Effector CD4-positive, alpha-beta T cell (primary cell): ENCODE measurements around the gene PCBP3.
"Not testable (repeated sequence)": the region's sequence is repeated elsewhere in the genome, so short reads cannot be mapped to it uniquely, and the experiment has no call there.

Experiments
- DNase-seq: peaks from one replicate; pipeline ENCODE4 v3.0.0-alpha.2; 2020

PCBP3 gene

DNA sequence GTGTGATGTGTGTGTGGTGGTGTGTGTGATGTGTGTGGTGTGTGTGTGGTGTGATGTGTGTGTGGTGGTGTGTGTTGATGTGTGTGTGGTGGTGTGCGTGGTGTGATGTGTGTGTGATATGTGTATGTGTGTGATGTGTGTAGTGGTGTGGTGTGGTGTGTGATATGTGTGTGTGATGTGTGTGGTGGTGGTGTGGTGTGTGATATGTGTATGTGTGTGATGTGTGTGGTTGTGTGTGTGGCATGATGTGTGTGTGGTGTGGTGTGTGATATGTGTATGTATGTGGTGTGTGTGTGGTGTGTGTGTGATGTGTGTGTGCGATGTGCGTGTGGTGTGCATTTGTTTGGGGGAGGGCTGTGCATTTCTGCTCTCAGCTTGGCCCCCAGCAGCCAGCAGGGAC, 7.1 kb upstream of the PCBP3 start:
- no peak for DNase-seq

DNA sequence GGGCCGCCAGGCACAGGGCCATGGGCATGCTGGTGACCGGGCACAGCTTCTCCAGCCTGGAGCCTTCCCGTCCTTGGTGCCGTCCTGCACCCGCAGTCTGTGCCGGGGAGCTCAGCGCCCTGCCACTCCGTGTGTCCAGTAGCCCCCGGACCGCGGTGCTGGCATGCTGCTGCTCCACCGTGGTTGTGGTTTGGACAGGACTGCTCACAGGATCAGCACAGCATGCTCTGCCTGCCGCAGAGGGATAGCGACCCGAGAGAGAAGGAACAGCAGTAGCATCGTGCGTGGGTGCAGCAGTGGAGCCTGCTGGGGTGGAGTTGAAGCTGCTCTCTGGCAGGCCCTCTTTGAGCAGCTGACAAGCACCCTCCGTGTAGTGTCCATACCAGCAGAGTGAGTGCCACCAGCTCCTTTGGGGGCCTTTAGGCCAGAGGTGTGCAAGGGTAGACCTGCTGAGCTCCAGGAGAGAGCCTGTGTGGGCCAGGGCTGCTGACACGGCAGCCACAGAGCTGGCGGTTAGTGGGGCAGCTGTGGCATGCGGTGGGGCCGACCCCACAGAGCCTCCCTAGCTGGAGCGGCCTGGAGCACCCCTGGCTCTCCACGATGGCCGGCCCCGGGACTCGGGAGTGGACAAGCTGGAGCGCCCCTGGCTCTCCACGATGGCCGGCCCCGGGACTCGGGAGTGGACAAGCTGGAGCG, 6.4 kb upstream of the PCBP3 start:
- DNase-seq = no peak

DNA sequence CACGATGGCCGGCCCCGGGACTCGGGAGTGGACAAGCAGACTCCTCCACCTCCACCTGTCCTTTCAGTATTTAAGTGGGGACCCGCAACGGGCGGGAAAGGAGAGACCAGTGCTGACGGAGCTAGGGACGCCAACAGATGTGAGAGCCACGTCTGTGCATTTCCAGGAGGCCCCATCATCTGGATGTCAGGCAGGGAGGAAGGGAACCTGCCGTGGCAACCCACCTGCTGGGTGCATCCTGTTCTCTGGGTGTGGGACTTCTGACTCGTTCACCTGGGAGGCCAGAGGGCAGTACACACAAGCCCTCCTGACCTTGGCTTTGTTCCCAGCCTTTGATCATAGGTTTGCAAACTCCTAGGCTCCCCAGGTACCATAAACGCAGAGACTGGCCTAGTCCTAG, 5.6 kb upstream of the PCBP3 start:
- DNase-seq = no peak

DNA sequence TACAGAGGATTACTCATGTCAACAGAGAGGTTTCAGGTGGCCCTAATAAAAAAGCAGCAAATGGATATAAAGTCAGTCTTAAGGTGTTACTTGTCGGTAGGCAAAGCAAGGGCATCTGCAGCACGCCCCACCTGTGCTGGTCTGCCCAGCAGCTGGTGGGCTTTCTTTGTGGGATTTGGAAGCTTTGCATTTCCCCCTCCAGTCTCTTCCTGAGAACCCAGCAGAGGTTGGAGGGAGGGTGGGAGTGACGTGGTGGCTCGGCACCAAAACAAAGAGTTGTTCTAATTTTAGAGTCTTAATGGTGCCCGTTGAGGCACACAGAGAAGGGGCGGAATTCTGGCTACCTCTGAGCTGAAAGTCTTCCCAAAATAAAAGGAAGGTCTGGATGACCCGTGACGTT, 4.8 kb upstream of the PCBP3 start:
- DNase-seq = no peak

DNA sequence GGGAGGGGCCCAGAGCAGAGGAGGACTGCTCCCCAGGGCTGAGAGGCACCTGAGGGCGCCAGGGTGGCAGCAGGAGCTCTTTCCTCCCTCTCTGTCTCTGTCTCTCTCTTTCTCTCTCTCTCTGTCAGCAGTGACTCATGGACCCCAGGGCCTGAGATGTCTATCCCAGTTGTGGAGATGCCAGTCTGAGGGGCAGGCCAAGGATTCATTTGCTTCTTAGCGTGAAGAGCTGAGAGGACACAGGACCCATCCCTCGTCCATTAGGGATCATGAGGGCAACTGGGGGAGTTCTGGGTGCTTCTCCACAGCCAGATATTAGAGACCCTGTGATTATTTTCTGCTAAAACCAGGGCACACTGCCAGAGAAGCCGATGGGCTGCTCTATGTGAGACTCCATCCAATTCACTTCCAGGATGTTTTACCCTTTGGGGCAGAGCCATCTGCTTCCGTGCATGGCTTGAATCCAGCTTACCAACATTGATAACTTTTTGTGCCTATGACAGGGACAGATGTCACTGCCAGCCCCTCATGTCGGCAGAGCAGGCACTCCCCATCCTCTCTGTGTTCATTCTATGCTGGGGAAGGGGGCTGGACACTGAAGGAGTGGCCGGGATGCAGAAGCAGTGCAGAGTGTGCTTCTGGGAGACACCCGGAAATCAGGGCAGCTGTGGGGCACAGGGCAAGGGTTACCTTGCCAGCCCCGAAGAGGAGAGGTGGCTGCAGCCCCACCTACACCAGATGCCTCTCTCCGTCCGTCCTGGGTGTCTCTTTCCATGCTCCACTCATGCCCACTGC, 4.1 kb upstream of the PCBP3 start:
- DNase-seq = no peak

DNA sequence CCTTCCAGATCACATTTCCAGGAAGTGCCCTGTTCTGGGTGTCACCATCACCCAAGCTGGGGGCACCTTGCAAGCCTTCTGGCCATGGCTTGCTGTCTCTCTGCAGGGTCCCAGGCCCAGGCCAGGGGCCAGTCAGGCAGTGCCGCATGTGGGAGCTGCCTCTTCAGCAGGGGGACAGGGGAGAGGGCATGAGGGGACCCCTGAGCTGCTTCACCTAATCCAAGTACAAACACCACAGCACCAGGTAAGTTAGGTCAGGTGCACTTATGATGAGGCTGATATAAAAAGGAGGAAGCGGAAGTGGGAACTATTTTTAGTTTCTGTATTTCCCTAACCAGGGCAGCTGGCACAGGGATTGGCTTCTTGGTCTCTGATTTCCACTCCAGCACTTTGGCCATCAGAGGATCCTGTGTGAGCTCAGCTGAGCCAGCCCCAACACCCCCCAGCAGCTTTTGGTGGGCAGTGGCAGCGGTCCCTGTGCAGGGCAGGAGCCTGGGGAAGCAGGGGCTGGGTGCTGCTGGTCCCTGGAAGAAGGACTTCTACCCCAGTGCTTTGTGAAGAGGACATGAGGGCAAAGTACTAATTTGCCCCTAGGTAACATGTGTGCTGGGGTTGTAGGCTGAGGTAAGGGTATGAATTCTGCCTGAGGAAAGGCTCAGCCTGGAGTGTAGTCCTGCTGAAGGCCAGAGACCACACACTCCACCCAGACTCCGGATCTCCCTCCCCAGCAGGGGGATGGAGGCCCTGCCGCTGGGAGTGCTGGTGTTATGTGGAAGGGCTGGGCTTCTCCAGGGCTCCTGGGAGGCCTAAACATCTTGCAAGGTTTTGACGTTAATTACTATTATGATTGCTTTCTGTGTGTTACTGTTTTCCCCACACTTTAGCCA, 3.3 kb upstream of the PCBP3 start:
- DNase-seq = no peak

DNA sequence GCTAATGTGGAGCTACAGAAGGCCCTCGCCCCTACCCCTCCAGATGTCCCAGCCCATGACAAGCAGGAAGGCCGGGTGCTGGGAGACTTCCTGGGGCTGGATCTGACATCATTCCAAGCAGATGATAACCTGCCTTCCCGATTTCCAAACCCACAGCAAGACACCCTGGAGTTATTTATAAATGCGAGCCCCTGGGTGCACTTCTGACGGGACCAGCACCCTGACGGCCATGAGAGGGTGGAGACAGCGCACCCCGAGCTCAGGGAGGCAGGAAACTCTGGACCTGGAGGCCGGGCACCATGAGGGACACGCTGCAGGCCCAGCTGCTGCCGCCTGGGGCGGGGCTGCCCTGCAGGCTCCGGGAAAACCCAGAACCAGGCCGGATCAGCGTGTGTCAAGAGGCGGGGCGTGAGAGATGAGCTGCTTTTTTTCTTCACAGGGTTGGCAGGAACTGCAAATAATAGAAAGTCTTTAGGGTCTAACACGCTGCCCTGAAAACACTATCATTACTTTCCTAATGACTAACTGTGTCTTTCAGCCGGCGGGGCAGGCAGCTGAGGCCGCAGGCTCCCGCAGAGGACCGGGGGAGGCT, 2.5 kb upstream of the PCBP3 start:
- no peak for DNase-seq

DNA sequence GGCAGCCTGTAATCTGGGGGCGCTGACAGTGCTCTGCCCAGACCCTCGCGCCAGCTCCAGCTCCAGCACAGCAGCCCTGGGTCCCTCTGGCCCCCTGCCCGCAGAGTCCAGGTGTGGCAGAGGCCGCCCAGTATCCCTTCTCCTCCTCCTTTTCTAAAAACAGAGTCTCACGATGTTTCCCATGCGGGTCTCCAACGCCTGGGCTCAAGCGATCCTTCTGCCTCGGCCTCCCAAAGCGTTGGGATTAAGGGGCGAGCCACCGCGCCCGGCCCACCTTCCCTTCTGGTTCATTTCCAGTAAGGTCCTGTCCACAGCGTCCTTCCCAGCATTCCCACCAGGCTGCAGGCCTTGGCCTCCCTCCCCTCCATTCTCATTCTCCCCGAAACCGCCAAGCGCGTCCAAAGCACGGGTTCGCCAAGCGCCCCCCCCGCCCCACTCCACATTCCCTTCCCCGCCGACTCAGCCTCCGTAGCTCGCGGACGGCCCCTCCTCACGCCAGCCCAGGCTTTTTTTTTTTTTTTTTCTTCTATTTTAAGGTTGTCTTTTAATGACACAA, 2.0 kb upstream of the PCBP3 start:
- no peak for DNase-seq

DNA sequence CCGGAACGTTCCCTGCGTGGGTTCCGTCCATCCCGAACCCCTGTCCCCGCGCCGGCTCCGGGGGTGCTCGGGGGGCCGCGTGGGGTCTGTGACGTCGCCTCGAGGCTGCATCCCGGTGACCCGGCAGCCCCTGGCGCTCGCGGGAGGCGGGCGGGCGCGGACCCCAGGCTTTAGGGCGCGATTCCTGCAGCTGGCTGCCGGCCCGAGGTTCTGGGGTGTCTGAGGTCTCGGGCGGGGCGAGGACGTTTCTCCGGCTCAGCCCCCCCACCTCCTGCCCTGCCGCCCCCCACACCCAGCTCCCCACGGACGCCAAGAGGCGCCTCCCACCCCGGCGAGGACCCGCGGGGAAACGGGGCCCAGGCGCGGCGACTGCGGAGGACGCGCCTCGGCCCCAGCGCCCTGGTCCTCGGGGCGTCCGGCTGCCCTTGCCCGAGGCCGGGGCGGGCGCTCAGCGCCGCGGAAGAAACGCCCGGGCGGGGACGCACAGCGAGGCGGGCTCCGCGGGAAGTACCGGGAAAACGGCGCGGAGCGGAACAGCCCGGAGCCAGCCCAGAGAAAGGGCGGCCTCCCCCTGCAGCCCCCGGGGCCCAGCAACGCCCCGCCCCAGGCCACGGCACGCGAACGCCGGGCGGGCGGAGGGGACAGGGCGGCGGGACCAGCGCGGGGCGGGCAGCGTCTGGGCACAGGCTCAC, 1.3 kb upstream of the PCBP3 start:
- no peak for DNase-seq

DNA sequence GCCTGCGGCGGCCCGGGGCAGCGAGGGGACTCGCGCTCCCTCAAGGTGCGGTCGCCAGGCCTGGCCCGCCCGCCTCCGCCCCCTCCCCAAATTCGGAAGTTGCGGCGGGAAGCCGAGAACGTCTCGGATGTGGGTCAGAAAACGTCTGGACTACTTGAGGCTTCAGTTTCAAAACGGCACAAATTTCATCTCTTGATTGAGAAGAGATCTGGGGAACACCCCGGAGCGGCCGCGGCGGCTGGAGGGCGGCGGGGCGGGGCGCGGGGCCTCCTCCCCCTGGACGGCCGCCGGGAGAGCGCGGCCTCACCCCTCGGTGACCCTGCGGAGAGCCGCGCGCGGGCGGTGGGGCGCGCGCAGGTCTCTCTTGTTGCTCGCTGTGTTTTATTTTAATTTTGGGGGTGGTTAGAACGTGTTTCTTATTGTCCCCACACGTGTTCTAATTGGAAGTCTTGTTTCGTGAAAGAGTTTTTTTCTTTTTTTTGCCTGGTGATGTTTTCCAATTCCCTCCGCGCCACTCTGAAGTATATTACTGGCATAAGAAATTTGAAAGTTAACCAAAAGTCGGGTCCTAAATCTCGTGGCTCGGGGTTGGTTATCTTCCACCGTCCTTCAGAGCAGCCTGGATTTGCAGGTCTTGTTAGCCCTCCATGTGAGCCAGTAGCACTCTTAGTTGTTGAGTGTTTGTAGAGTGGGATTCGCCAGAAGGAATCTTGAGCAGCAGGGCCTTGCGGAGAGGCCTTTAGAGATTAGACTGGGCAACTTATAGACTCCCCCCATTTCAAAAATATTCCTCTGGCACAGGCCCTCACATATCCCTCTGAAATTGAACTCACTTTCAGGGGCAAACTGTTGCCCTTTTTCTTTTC, 749 bp downstream of the PCBP3 start:
- no peak for DNase-seq

DNA sequence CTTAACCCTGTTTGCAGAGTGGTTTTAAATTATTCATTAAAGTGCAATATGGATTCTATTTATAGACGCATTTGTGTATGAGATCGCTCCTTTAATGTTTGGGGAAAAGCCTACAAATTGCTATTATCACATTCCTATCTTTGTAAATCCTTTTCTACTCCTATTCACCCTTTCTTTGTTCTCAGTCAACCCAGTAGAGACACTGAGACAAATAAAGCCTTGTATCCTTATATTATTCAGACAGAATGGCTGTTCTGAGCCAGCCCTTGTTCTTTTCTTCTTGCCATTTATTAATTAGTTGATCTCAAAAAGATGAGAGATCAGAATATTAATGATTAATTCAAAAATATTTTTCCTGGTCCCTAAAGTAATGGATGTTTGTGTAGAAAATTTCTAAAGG, 8.4 kb downstream of the PCBP3 start:
- DNase-seq = no peak

DNA sequence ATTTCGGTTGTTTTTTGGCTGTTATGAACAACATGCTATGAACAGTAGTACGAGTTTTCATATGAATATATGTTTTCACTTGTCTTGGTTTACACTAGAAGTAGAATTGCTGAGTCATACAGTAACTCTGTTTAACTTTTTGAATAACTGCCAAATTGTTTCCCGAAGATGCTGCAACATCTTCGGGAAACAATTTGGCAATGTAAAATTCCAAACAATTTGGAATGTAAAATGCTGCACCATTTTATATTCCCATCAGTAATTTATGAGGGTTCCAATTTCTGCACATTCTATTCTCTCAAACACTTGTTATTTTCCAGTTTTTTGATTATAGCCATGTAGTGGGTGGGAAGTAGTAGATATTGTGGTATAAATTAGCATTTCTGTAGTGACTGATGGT, 11.6 kb downstream of the PCBP3 start:
- no peak for DNase-seq

DNA sequence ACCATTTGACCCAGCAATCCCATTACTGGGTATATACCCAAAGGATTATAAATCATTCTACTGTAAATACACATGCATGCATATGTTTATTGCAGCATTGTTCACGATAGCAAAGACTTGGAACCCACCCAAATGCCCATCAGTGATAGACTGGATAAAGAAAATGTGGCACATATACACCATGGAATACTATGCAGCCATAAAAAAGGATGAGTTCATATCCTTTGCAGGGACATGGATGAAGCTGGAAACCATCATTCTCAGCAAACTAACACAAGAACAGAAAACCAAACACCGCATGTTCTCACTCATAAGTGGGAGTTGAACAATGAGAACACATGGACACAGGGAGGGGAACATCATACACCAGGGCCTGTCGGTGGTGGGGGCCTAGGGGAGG, 12.6 kb downstream of the PCBP3 start:
- DNase-seq = not testable (repeated sequence)

DNA sequence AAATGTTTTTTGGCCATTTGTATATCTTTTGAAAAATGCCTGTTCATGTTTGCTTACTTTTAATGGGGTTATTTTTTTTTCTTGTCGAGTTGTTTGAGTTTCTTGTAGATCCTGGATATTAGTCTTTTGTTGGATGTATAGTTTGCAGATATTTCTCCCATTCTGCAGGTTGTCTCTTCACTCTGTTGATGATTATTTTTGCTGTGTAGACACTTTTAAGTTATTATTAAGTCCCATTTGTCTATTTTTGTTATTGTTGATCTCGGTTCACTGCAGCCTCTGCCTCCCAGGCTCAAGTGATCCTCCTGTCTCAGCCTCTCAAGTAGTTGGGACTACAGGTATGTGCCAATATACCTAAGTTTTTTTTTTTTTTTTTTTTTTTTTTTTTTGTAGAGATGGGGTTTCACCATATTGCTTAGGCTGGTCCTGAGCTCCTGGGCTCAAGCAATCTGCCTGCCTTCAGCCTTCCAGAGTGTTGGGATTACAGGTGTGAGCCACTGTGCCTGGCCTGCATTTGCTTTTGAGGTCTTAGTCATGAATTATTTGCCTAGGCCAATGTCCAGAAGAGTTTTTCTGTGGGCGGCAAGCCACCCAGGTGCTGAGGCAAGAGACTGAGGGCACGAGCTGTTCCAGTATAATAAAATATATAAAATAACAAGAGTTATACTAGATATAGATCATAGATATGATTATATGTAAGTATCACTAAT, 18.5 kb downstream of the PCBP3 start:
- DNase-seq = not testable (repeated sequence)

DNA sequence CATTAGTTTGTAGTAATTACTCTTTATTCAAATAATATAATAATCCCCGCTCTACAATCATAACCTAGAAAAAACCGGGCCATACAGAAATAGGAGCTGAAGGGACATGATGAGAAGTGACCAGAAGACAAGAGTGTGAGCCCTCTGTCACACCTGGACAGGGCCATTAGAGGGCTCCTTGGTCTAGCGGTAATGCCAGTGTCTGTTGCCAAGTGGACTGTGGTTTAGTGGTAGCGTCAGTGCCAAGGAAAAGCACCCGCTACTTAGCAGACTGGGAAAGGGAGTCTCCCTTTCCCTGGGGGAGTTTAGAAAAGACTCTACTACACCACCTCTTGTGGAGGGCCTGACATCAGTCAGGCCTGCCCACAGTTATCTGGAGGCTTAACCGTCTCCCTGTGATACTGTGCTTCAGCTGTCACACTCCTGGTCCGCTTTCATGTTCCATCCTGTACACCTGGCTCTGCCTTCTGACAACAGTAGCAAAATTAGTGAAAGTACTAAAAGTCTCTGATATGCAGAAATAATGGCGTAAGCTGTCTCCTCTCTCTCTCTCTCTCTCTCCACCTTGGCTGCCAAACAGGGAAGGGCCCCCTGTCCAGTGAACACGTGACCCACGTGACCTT, 19.2 kb downstream of the PCBP3 start:
- DNase-seq = not testable (repeated sequence)

DNA sequence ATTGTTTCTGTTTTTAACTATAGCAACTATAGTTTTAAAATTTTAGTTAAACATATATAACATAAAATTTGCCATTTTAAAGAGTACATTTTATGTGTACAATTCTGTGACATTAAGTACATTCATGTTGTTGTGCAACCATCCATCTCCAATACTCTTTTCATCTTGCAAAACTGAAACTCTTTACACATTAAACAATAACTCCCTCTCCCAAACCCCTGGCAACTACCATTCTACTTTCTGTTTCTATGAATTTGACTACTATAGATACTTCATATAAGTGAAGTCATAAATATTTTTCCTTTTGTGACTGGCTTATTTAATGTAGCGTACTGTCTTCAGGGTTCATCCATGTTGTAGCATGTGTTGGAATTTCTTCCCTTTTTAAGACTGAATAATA, 25.9 kb downstream of the PCBP3 start:
- no peak for DNase-seq

DNA sequence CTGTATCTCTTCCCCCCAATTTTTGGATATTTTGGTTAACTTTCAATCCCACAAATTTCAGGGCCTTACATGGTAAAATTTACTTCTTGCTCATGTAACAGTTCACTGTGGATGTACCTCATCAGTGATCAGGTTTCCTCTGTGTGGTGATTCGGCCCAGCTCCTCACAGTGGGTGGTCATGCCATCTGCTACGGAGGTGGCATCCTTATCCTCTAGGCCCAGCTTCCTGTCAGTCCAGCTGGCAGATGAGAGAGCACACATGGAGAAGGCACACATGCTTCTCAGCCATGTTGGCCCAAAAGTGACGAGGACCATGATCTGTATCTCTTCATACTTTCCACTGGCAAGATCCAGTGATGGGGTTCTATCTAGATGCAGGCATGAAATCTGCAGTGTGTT, 27.2 kb downstream of the PCBP3 start:
- DNase-seq = no peak

DNA sequence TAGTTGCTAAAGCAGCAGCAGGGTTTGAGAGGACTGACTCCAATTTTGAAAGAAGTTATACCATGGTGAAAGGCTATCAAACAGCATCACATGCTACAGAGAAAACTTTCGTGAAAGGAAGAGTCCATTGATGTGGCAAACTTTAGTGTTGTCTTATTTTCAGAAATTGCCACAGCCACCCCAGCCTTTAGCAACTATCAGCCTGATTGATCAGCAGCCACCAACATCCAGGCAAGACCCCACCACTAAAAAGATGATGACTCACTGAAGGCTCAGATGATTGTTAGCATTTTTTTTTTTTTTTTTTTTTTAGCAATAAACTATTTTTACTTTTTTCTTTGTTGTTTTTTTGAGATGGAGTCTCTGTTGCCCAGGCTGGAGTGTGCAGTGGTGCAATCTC, 35.3 kb downstream of the PCBP3 start:
- not testable (repeated sequence) for DNase-seq

DNA sequence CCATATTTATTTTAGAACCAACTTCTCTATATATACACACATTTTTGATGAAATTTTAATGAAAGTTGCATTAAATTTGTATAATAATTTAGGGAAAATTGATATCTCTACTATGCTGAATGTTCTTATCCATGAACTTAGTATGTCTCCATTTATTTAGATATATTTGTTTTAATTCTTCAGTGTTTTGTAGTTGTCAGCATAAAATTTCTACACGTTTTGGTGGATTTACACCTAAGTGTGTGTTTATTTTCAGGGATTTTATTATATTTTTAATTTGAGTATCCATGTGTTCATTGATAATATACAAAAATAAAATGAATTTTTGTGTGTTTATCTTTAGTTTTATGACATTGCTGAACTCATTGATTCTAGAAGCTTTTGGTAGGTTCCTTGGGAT, 36.7 kb downstream of the PCBP3 start:
- no peak for DNase-seq

DNA sequence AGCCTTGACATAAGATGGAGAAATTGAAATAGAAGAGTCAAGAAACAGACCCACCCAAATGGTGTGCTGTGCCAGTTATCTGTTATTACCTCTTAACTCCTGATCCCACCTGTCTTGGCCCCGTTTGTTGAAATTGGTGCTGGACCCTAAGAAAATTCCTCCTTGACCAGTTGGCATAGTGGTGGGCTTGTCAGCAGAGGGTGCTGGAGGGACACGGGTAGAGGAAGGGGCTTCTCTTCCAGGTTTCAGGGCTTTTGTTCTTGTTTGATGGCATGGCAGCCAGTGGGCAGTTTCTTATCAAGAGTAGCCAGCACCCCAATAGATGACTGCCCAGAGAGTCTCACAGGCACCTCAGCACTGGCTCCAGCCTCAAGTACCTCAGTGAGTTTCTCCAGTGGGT, 51.6 kb downstream of the PCBP3 start:
- no peak for DNase-seq
